GM21723 (cell line): ENCODE results near the gene MAPK14.
A peak's percentile ranks its signal among the peaks of the same experiment; 100 is the strongest.

ENCODE experiments used
- ATAC-seq: cut with Tn5 transposase; IDR thresholded peaks from one replicate; pipeline ENCODE4 v1.9.1; 2021; ENCODE audit warnings: mild to moderate bottlenecking, moderate library complexity; ENCODE audit not compliant: unreplicated experiment

Gene MAPK14

DNA sequence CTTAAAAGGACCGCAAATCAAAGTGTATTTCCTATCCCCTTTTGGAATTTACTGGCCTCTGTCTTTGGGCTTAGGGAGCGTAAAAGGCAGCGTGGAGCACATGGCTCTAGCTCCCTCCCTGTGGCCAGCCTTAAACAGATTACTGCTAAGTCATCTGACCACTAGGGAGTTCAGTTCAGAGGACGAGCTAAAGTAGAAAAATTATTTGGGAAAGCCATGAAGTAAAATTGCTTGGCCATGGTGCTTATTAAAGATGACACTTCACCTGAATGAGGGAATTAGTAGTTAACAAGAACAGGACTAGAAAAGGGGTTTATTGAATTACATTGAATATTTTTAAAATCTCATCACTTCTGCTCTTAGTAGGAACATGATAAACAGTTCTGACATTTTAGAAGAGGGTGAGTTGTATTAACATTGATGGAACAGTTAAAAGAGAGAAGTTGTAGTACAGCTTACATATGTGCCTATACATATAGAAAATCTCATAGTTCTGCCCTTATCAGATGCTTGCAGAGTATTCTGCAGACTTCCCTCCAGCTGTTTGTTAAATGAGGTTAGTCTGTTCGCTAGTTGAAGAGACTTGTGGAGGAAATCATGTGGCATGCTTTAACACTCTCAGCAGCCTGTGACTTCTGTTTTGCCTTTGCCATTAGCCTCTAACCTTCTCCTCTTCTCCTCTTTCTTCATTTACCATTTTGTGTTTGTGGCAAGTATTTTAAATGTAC lies 71.5 kb downstream of the MAPK14 start:
- no peak for ATAC-seq

GRCh38 chr6:36099869-36100483 lies 72.4 kb downstream of the MAPK14 start:
- no peak for ATAC-seq

- ATAC-seq = no peak
These were observed 74.1 kb downstream of the MAPK14 start for GRCh38 chr6:36101691-36102090.

DNA sequence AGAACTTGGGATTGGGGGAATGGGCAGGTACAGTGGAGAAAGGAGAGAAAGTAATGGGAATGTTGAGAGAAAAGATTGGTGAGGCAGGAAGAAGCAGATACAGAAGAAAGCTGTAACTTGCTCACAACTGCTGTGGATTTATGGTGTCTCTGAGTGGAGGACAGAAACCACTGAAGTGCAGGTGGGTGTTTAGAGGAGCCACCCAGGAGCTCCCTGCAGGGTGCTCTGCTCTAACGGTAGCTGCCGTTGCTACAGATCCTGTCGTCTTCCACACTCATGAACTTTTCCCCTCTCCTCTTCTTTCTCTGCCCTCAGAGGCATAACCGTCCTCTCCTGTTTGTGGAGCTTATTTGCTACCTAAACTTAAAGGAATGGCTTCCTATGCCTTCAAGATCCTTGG lies 75.2 kb downstream of the MAPK14 start:
- no peak for ATAC-seq

DNA sequence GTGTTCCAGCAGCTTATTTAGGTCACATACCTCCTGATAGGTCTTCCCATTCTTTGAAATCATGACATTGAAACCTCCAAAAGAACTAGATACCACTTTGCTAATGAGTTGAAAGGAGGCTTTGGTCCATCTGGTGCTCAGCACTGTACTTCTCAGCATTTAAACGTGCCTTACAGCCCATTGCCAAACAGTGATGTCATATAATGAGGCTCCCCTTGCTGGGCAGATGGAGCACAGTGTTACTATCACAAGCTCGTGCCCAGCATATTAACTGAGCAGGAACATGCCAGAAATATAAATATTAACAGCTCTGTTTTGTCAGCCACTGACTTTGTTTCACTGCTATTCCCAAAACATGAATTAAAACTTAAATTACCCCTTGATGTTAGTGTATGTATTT lies 77.2 kb downstream of the MAPK14 start:
- ATAC-seq = no peak

- ATAC-seq = no peak
These were observed 81.5 kb downstream of the MAPK14 start for GRCh38 chr6:36109092-36109491.

DNA sequence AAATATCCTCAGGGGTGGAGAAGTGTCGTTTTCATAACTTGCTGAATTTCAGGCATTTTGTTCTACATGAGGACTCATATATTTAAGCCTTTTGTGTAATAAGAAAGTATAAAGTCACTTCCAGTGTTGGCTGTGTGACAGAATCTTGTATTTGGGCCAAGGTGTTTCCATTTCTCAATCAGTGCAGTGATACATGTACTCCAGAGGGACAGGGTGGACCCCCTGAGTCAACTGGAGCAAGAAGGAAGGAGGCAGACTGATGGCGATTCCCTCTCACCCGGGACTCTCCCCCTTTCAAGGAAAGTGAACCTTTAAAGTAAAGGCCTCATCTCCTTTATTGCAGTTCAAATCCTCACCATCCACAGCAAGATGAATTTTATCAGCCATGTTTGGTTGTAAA lies 82.4 kb downstream of the MAPK14 start:
- ATAC-seq = no peak

- ATAC-seq = no peak
These were observed 83.3 kb downstream of the MAPK14 start for GRCh38 chr6:36110863-36111262.

- no peak for ATAC-seq
These were observed 83.9 kb downstream of the MAPK14 start for GRCh38 chr6:36111526-36111925.

DNA sequence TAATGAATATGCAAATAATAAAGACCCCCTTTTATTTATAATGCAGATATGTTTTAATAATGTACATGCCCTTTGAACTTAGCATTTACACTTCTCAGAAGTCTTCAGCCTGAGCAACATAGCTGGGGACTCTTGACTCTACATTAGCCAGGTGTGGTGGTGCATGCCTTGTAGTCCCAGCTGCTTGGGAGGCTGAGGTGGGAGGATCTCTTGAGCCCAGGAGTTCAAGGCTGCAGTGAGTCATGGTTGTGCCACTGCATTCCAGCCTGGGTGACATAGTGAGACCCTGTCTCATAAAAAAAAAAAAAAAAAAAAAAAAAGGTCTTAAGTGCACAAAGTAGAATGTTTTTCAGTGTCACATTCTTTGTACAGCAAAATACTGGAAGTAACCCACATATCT lies 85.4 kb downstream of the MAPK14 start:
- no peak for ATAC-seq

- ATAC-seq = no peak
These were observed 86.1 kb downstream of the MAPK14 start for GRCh38 chr6:36113703-36114102.

GRCh38 chr6:36114798-36115408 lies 87.3 kb downstream of the MAPK14 start:
- peak; percentile 52 for ATAC-seq

GRCh38 chr6:36115412-36115811 lies 87.8 kb downstream of the MAPK14 start:
- ATAC-seq = no peak

GRCh38 chr6:36116066-36116864 lies 88.7 kb downstream of the MAPK14 start:
- no peak for ATAC-seq

- no peak for ATAC-seq
These were observed 89.3 kb downstream of the MAPK14 start for GRCh38 chr6:36116943-36117342.

DNA sequence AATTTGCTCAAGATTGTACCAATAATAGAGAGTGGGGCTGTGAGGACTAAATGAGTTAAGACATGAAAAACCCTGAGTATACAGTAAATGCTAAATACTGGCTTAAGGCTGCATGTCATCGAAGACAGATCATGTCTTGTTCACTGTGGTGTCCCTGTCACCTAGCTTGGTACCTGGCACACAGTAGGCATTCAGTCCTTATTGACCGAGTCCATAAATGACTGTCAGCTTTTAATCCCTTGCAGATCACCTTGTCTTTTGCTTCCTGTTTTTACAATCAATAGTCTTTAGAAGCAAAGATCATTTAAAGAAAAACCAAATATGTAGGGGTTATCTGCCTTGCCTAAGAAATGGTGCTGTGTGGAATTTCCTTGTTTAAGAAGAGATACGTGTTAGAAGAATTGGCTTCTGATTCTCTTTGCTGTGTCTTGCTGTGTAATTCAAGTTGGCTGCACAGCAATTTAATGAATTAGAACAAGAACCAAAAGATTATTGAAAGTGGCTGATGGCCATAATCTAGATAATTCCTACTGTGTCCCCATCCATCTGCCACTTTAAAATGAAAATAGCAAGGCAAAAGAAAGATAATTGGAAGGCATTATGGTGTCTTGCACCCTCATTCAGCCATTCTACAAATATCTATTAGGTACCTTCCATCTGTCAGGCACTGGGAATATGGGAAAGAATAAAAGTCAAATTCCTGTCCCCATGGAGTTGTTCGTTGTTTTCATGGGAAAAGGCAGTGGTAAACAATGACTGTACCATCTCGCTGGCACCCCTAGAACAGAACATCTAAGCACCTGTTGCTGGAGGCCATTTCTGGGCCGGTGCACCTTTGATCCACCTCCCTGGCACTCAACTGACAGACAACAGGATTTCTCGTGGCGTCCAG lies 90.3 kb downstream of the MAPK14 start:
- ATAC-seq = no peak

GRCh38 chr6:36118550-36119107 lies 91.0 kb downstream of the MAPK14 start:
- ATAC-seq = no peak

DNA sequence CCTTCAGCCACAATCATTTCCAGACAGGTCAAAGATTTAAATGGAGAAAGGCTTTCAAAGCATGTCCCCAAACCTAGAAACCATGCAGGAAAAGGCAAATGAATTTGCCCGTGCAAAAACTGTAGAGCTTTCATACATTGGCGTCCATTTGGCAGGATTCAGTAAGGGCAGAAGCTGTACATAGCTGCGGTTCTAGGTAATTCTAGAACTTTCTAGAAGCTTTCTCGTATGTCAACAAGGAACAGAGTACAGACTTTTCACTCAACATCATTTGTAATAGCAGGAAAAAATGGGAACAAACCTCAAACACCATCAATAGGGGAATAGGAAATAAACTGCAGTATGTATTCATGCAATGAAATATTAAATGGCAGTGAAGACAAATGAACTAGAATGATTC lies 91.6 kb downstream of the MAPK14 start:
- no peak for ATAC-seq

- ATAC-seq = no peak
These were observed 92.4 kb downstream of the MAPK14 start for GRCh38 chr6:36120018-36120417.

- peak; percentile 43 for ATAC-seq
These were observed 92.9 kb downstream of the MAPK14 start for GRCh38 chr6:36120539-36120938.
